ENCODE data around the gene ACOXL. TPM values are rescaled to one million over a fixed set of nuclear protein-coding genes. Genes with fewer than 3 reads are reported as not detected.

The ACOXL gene
- total and polyA plus RNA-seq, 2 donors (not counting 3 experiments of a cell fraction or from before 2014, with no cell fraction given): not detected

- Histone ChIP-seq H3K4me2 (ENCODE audit: insufficient read depth, low read length) (no peak overlapping the region), H3K79me2 (ENCODE audit: control insufficient read depth, insufficient read depth, low read length) (no peaks in the 10 kb centered on the region), H4K20me1 (replicated peaks; ENCODE audit: control insufficient read depth, extremely low read depth, insufficient read depth, low read length) (no peaks in the 10 kb centered on the region), H3K9ac (replicated peaks; ENCODE audit: extremely low read depth, insufficient read depth, low read length) (no peak overlapping the region), H3K27ac (ENCODE audit: insufficient read depth, low read depth, low read length) (no peak overlapping the region), H3K9me1 (replicated peaks; ENCODE audit: control insufficient read depth, extremely low read depth, insufficient read depth, low read length) (no peaks in the 10 kb centered on the region), H2AFZ (ENCODE audit: low read depth, low read length) (no peak overlapping the region), H3K36me3 (ENCODE audit: control insufficient read depth in 2 of 2, extremely low read depth in 1 of 2, insufficient read depth in 2 of 2, low read length in 2 of 2) (no peaks in the 10 kb centered on the region), H3K4me1 (ENCODE audit: control insufficient read depth, extremely low read depth, insufficient read depth, low read length) (no peaks in the 10 kb centered on the region), H3K27me3 (ENCODE audit: control insufficient read depth in 2 of 2, insufficient read depth in 2 of 2, low read length in 2 of 2) (peaks cover 10% of the 10 kb centered on the region in 2 experiments), H3K4me3 (replicated peaks in 1 of 3; ENCODE audit: insufficient read depth in 1 of 3, low read depth in 1 of 3, low read length in 3 of 3) (no peak overlapping the region), H3K9me3 (replicated peaks; ENCODE audit: control insufficient read depth, insufficient read depth, low read length) (no peaks in the 10 kb centered on the region)
- no peak for FAIRE-seq
- no peak for DNase-seq (ENCODE audit: low read depth, low spot score)
- ChIA-PET POLR2A (no interaction called here), CTCF (no interaction called here)
- dilution Hi-C loops (cut with MboI; ENCODE audit: extremely low pct_ligation_motif_present, low sequenced_read_pairs) (no loop called here), intact Hi-C loops (cut with micrococcal nuclease) (no loop called here)
- BruUV-seq (replicated peaks): no TSS peak
- no peak for TF ChIP-seq POLR2AphosphoS5 (IDR thresholded peaks at IDR 0.05; ENCODE audit: insufficient read depth, low read depth, low read length)
- TF ChIP-seq, protein P1, sequence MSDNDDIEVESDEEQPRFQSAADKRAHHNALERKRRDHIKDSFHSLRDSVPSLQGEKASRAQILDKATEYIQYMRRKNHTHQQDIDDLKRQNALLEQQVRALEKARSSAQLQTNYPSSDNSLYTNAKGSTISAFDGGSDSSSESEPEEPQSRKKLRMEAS (IDR thresholded peaks at IDR 0.05; ENCODE audit: insufficient read depth, insufficient read length): no peak
- no peak for TF ChIP-seq POLR2A (IDR thresholded peaks at IDR 0.05; ENCODE audit: low read depth, low read length)
- TF ChIP-seq FOS (IDR thresholded peaks at IDR 0.05; ENCODE audit: borderline replicate concordance, insufficient read depth, low read length): no peak
- TF ChIP-seq, protein P2, sequence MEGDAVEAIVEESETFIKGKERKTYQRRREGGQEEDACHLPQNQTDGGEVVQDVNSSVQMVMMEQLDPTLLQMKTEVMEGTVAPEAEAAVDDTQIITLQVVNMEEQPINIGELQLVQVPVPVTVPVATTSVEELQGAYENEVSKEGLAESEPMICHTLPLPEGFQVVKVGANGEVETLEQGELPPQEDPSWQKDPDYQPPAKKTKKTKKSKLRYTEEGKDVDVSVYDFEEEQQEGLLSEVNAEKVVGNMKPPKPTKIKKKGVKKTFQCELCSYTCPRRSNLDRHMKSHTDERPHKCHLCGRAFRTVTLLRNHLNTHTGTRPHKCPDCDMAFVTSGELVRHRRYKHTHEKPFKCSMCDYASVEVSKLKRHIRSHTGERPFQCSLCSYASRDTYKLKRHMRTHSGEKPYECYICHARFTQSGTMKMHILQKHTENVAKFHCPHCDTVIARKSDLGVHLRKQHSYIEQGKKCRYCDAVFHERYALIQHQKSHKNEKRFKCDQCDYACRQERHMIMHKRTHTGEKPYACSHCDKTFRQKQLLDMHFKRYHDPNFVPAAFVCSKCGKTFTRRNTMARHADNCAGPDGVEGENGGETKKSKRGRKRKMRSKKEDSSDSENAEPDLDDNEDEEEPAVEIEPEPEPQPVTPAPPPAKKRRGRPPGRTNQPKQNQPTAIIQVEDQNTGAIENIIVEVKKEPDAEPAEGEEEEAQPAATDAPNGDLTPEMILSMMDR (IDR thresholded peaks at IDR 0.05; ENCODE audit: extremely low read depth in 1 of 2, insufficient read depth in 1 of 2, low read depth in 1 of 2, low read length in 2 of 2): no peak
- no peak for TF ChIP-seq EZH2 (IDR thresholded peaks at IDR 0.05; ENCODE audit: borderline replicate concordance, low read depth, low read length, severe bottlenecking)
- TF ChIP-seq JUN (IDR thresholded peaks at IDR 0.05; ENCODE audit: borderline replicate concordance, insufficient read depth, insufficient read length, low read depth): no peak
- no peak for TF ChIP-seq MYC (IDR thresholded peaks at IDR 0.05; ENCODE audit: low read depth, low read length)
- no peak for TF ChIP-seq GATA2 (IDR thresholded peaks at IDR 0.05; ENCODE audit: insufficient read depth, insufficient read length, low read depth, low read length)
Observed at GRCh38 chr2:110864176-110864575, 131.8 kb downstream of the ACOXL start.
